ENCODE data around the gene KDM6A.

Gene KDM6A

DNA sequence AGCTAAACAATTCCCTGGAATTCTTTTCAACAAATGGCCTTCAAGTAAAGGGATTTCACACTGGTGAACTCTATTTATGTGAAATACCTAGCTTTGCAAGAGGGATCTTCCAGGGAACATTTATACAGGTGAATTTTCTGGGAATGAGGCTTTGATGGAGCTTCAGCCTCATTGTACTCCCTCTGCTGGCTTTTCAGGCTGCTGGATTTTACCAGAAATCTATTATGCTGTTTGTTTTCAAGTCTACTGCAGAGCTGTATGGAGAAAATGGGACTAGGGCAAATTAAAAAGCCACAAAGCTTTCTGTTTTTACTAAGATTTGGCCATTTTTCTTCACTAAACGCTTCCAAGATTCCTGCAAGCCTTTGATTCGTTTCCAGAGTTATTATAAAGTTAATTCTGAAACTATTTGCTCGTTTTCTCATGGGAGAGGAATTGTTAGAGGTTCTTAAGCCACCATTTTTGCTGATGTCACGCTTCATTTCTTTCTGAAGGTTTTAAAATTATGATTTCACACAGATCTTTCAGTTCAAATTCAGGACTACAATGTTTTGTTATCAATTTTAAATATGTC lies 31.6 kb downstream of the KDM6A start:
- no peak for TF ChIP-seq GATA3 (IDR thresholded peaks at IDR 0.05; ENCODE audit: low read depth, low read length)
- TF ChIP-seq GATA2 (IDR thresholded peaks at IDR 0.05; ENCODE audit: low read depth, low read length), result no peak

GRCh38 chrX:44906041-44906440 lies 33.1 kb downstream of the KDM6A start:
- TF ChIP-seq GATA2 (IDR thresholded peaks at IDR 0.05; ENCODE audit: low read depth, low read length), result no peak
- no peak for TF ChIP-seq GATA3 (IDR thresholded peaks at IDR 0.05; ENCODE audit: low read depth, low read length)

DNA sequence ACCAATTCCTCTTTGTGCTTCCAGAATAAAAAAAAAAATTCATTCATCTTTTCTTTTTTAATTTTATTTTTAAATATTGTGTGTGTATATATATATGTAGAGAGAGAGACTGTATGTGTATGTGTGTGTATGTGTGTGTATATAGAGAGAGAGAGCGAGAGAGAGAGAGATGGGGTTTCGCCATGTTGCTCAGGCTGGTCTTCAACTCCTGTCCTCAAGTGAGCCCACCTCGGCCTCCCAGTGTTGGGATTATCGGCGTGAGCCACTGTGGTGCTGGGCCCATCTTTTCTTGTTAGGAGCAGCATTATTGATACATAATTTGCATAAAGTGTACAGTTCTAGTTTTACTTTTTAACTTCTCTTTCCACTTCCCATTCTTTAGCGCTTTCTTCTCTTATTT lies 33.6 kb downstream of the KDM6A start:
- TF ChIP-seq GATA3 (IDR thresholded peaks at IDR 0.05; ENCODE audit: low read depth, low read length), result no peak
- TF ChIP-seq GATA2 (IDR thresholded peaks at IDR 0.05; ENCODE audit: low read depth, low read length), result no peak

- TF ChIP-seq GATA3 (IDR thresholded peaks at IDR 0.05; ENCODE audit: low read depth, low read length) (no peak), GATA2 (IDR thresholded peaks at IDR 0.05; ENCODE audit: low read depth, low read length) (no peak)
These were observed 35.2 kb downstream of the KDM6A start for GRCh38 chrX:44908153-44908552.

DNA sequence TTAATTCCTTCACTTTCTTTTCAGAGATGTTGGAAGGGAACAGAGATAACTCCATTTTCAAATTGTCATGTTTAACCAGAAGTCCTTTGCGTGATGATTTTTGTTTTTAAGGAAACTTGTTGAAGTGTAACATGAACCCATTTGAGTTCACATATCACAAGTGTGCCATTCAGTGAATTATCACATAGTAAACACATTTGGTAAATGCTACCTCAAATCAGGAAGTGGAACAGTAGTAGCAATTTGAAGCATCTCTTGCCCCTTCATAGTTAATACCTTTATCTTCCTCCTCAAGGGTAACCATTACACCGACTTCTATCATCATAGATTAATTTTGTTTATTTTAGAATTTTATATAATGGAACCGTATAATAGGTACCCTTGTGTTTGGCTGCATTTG lies 35.8 kb downstream of the KDM6A start:
- TF ChIP-seq GATA3 (IDR thresholded peaks at IDR 0.05; ENCODE audit: low read depth, low read length), result no peak
- no peak for TF ChIP-seq GATA2 (IDR thresholded peaks at IDR 0.05; ENCODE audit: low read depth, low read length)

DNA sequence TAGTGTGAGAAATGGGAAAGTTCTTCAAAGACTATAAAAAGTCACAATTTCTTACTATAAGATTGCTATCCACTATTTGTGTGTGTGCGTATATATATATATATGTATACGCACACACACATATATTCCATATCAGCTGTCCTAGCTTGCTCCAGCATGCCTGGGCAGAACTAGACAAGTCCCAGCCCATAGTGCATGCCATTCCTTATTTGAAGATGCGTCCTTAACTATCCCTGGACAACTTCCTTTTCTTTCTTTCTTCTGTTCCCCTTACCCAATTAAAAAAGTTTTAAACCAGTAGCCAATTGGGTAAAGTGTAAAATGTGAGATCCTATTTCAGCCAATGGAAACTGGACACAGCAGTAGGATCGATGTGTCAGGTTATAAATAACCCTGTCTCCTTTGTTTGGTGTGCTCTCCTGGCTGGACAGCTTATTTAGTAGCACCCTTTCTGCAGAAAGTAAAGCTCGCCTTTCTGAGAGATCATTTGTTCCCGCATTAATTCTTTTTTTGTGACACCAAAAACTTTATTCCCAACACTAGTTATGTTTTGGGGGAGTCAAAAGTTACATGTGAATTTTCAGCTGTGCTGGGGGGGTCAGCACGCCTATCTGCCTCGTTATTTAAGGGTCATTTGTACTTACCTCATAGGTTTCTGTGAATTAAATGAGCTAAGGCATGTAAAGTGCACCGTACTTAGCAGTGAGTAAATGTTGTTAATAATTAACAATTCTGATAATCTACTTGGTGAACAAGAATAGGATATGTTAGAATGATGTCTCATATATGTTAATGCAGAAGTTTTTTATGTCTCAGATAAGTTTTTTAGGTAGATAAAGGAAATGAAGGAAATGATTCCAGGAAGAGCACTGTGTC lies 40.9 kb downstream of the KDM6A start:
- TF ChIP-seq GATA2 (IDR thresholded peaks at IDR 0.05; ENCODE audit: low read depth, low read length) (no peak), GATA3 (IDR thresholded peaks at IDR 0.05; ENCODE audit: low read depth, low read length) (no peak)

GRCh38 chrX:44914532-44915198 lies 41.7 kb downstream of the KDM6A start:
- TF ChIP-seq GATA3 (IDR thresholded peaks at IDR 0.05; ENCODE audit: low read depth, low read length) (no peak), GATA2 (IDR thresholded peaks at IDR 0.05; ENCODE audit: low read depth, low read length) (no peak)

DNA sequence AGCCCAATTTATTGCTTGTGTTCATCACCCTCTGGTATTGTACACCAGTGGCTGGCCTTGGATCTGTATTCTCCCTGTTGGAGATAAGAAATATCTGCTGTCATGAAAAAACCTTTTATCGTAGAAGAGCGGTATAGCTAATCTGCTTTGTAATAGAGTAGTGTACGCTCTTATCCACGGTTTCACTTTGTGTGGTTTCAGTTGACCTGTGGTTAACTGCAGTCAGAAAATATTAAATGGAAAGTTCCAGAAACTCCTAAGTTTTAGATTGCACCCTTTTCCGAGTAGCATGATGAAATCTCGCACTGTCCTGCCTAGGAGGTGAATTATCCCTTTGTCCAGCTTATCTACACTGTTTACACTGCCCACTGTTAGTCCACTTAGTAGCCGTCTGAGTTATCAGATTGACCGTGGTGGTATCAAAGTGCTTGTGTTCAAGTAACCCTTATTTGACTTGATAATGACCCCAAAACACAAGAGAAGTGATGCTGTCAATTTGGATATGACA lies 42.4 kb downstream of the KDM6A start:
- TF ChIP-seq GATA3 (IDR thresholded peaks at IDR 0.05; ENCODE audit: low read depth, low read length) (no peak), GATA2 (IDR thresholded peaks at IDR 0.05; ENCODE audit: low read depth, low read length) (no peak; the same call in 1 of the 2 replicates)

DNA sequence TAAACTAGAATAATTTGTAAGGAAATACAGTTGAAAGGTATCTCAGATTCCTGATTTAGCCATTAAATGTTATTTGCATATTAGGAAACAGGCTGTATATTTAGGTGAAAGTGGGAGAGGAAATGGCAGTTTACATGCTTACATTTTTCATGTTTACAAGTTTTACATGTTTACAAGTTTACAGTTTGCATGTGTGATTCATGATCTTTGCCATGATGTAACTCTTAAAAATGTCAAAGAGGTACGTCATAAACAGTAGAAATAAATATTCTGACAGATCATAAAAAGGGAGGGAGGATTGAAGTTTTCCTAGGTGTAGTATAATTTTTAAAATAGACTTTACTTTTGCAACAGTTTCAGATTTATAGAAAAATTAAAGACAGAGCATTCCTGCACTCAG lies 45.7 kb downstream of the KDM6A start:
- TF ChIP-seq GATA3 (IDR thresholded peaks at IDR 0.05; ENCODE audit: low read depth, low read length), result no peak
- TF ChIP-seq GATA2 (IDR thresholded peaks at IDR 0.05; ENCODE audit: low read depth, low read length), result no peak

DNA sequence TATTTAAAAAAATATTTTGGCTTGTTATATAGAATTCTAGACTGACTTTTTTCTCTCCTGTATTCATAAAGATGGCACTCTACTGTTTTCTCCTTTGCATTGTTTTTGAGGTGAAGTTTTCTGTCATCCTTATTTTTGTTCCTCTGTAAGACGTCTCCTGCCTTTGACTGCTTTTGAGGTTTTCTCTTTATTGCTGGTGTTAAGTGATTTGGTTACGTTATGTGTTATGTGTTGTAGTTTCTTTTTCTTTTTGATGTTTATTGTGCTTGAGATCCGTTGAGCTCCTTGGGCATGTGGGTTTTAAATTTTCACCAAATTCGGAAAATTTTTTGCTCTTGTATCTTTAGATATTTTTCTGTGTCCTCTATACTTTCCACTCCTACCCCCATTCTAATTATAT lies 50.0 kb downstream of the KDM6A start:
- no peak for TF ChIP-seq GATA2 (IDR thresholded peaks at IDR 0.05; ENCODE audit: low read depth, low read length)
- TF ChIP-seq GATA3 (IDR thresholded peaks at IDR 0.05; ENCODE audit: low read depth, low read length), result no peak

DNA sequence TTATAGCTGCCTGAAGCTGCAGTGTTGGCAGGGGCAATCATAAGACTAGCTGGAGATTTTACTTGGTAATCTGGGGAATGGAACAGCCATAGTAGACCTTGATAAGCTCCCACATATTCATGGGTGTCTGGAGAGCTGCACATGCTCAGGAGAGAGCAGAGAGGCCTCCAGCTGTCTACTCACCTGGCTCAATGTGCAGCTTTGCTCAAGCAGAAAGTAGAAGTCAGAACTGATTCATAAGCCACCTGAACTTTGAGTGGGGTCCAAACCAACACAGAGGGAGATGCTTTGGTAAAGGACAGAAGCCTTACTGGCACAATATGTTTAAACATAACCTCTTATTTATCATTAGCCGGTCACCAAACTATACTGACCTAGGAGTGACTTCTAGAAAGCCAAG lies 54.4 kb downstream of the KDM6A start:
- no peak for TF ChIP-seq GATA3 (IDR thresholded peaks at IDR 0.05; ENCODE audit: low read depth, low read length)
- no peak for TF ChIP-seq GATA2 (IDR thresholded peaks at IDR 0.05; ENCODE audit: low read depth, low read length)

DNA sequence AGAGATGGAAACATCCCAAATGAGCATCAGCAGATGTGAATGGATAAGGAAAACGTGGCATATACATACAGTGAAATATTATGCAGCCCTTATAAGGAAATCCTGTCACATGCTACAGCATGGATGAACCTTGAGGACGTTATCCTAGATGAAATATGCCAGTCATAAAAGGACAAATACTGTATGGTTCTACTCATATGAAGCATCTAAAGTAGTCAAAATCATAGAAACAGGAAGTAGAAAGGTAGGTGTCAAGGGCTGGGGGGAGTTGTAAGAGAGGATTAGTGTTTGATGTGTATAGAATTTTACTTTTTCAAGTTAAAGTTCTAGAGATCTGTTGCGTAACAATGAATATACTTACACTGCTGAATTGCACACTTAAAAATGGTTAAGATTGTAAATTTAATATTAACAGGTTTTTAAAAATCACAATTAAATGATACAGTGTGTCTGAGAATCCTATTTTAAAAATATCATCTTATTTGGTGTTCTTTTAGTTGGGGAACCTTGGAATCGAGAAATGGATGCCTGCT lies 58.5 kb downstream of the KDM6A start:
- no peak for TF ChIP-seq GATA3 (IDR thresholded peaks at IDR 0.05; ENCODE audit: low read depth, low read length)
- TF ChIP-seq GATA2 (IDR thresholded peaks at IDR 0.05; ENCODE audit: low read depth, low read length), result no peak

DNA sequence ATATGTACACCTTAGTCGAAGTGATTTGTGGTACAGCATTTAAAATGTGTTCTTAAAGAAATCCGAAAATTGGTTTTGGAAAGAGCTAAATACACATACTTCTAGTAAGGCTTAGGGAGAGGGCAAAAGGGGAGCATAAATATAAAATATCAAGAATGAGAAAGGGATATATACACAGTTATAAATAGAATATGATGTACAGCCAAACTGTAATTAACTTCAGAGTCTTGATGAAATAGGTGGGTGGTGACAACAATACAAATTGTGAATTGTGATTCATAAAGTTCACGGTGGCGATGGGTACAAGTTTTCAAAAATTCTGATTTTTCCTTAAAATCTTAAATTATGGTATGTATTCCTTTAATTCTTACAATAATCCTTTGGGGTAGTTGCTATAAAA lies 62.2 kb downstream of the KDM6A start:
- TF ChIP-seq GATA3 (IDR thresholded peaks at IDR 0.05; ENCODE audit: low read depth, low read length), result no peak
- no peak for TF ChIP-seq GATA2 (IDR thresholded peaks at IDR 0.05; ENCODE audit: low read depth, low read length)

GRCh38 chrX:44935640-44936039 lies 62.7 kb downstream of the KDM6A start:
- TF ChIP-seq GATA2 (IDR thresholded peaks at IDR 0.05; ENCODE audit: low read depth, low read length), result no peak
- no peak for TF ChIP-seq GATA3 (IDR thresholded peaks at IDR 0.05; ENCODE audit: low read depth, low read length)

Data from SH-SY5Y (cell line).